Spleen (tissue), 11 donors: Measurements from ENCODE around the gene CADPS2. TPM values are rescaled to one million over a fixed set of nuclear protein-coding genes. Genes with fewer than 3 reads are reported as not detected.

Experiments
- DNase-seq: peaks from one replicate; pipeline ENCODE4 v3.0.0-alpha.2; 2020
- H3K27ac ChIP-seq, 8 donors: fragments of 200-600 bp; sonication (generic) in 7 of 8; 1 replicate in 4 of 8; 2 replicates in 4 of 8; pipeline versions ENCODE4 v1.5.0 to v1.8.0; 2016 to 2021; ENCODE audit warnings: inconsistent platforms in 4 of 8, mild to moderate bottlenecking in 4 of 8, moderate library complexity in 1 of 8
- H3K27me3 ChIP-seq, 7 donors: fragments of 200-600 bp; sonication (generic) in 6 of 7; replicated peaks in 1 of 7; 1 replicate in 4 of 7; 2 replicates in 3 of 7; pipeline versions ENCODE4 v1.5.0 to v1.8.0; 2016 to 2021; ENCODE audit warnings: inconsistent platforms in 3 of 7, mild to moderate bottlenecking in 1 of 7
- H3K36me3 ChIP-seq, 6 donors: fragments of 200-600 bp; sonication (generic) in 5 of 6; 1 replicate in 4 of 6; 2 replicates in 2 of 6; pipeline versions ENCODE4 v1.5.0 to v1.8.0; 2016 to 2021; ENCODE audit warnings: inconsistent platforms in 2 of 6
- H3K4me1 ChIP-seq, 6 donors: fragments of 200-600 bp; sonication (generic) in 5 of 6; 1 replicate in 3 of 6; 2 replicates in 3 of 6; pipeline versions ENCODE4 v1.5.0 to v1.8.0; 2016 to 2021; ENCODE audit warnings: inconsistent platforms in 3 of 6
- H3K4me3 ChIP-seq, 8 donors: fragments of 200-600 bp; sonication (generic) in 7 of 8; 1 replicate in 4 of 8; 2 replicates in 4 of 8; pipeline versions ENCODE4 v1.5.0 to v1.8.0; 2016 to 2021; ENCODE audit warnings: inconsistent platforms in 4 of 8, mild to moderate bottlenecking in 4 of 8, moderate library complexity in 2 of 8
- H3K9me3 ChIP-seq, 8 donors: fragments of 200-600 bp; sonication (generic) in 7 of 8; 1 replicate in 4 of 8; 2 replicates in 4 of 8; pipeline versions ENCODE4 v1.5.0 to v1.8.0; 2016 to 2021; ENCODE audit warnings: inconsistent platforms in 4 of 8
- POLR2A ChIP-seq, 3 donors: fragments of 450-650 bp; IDR thresholded peaks; one replicate each; pipeline ENCODE4 v1.5.1; 2017; ENCODE audit warnings: antibody characterized with exemption in 3 of 3, mild to moderate bottlenecking in 1 of 3
- POLR2AphosphoS5 ChIP-seq, 3 donors: sonication (generic); formaldehyde crosslinking; IDR thresholded peaks; one replicate each; pipeline ENCODE4 v1.5.1; 2017; ENCODE audit warnings: antibody characterized with exemption in 3 of 3
- WGBS, 5 donors: extraction: QIAGEN DNeasy Blood & Tissue Kit in 3 of 5; methylation state at CpG; one replicate each; pipeline versions ENCODE4 v1.1.5 to v1.1.7; 2013 to 2018; 5-methylcytosine and 5-hydroxymethylcytosine counted together
- intact Hi-C: fragments of 100-400 bp; cut with DNase I; formaldehyde crosslinking; loops from one replicate; pipeline ENCODE4 v1.15.0; 2023; ENCODE audit warnings: low total_unique reads
- polyA plus RNA-seq, 3 donors: library from polyadenylated mRNA; stranded (reverse); fragments of 200-250 nt; gene quantifications; one replicate each; pipeline ENCODE4 v1.2.1, GENCODE V29; 2013
- total RNA-seq, 7 donors: library from RNA; depleted of rRNA in 3 of 7; stranded (reverse); fragments of >200 nt in 3 of 7; fragmentation: NEBNext Ultra II Directional in 4 of 7; extraction: Animal tissue kit (Norgen Biotek cat#: 25700) in 4 of 7; gene quantifications; one replicate each; pipeline versions ENCODE4 v1.1.0 to v1.2.1, GENCODE V29; 2016 to 2021
- TF ChIP-seq, protein P1 (sequence below), 11 experiments: fragments of 200-600 bp in 7 of 11; fragments of 450-650 bp in 4 of 11; sonication (generic) in 4 of 11; IDR thresholded peaks in 8 of 11; conservative IDR thresholded peaks in 3 of 11; 1 replicate in 7 of 11; 2 replicates in 4 of 11; pipeline versions ENCODE4 v1.4.0 to v1.8.0; 2016 to 2021; ENCODE audit warnings: antibody characterized with exemption in 11 of 11, inconsistent platforms in 4 of 11, mild to moderate bottlenecking in 1 of 11
- donor health status: healthy with polysubstance abuse.
- donor health status: DM: no; HTN: no; CAD: no; lungs with moderate emphysema.
- donor health status: DM: no; HTN: no; CAD: no.
- donor health status: Bipolar disorder and iron deficiency.
- donor health status: healthy.
- donor health status: DM: no; HTN: no; CAD: no.
- donor health status: DM: yes; HTN: yes; CAD: no.

The CADPS2 gene
- total and polyA plus RNA-seq, 10 donors: 2.4 to 19.3 (median 11.7) TPM

DNA sequence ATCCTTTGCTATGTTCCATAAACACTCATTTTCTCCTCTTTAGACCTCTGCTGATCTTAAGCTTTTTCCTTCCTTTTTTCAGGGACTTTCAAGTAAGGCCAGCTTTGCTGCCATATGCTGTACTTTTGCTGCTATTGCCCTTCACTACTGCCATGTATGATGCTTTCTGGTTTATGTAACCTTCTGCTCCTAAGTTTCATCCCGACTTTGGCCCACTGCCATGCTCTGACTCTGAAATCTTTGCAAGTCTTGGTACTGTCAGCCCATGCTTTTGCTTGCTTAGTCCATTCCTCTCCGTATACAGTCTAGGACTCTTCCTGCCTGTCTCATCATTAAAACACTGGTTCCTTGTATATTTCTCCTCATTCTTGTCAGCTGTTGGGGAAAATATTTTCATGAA is 339.8 kb downstream of the CADPS2 start:
- no peaks in the 10 kb centered on the region for H3K9me3 ChIP-seq
- DNase-seq: no peak
- no peak overlapping the region for H3K27ac ChIP-seq
- intact Hi-C loops: no loop called here
- H3K27me3 ChIP-seq: no peaks in the 10 kb centered on the region
- TF ChIP-seq POLR2A (IDR thresholded peaks at IDR 0.05): no peak
- TF ChIP-seq, protein P1, sequence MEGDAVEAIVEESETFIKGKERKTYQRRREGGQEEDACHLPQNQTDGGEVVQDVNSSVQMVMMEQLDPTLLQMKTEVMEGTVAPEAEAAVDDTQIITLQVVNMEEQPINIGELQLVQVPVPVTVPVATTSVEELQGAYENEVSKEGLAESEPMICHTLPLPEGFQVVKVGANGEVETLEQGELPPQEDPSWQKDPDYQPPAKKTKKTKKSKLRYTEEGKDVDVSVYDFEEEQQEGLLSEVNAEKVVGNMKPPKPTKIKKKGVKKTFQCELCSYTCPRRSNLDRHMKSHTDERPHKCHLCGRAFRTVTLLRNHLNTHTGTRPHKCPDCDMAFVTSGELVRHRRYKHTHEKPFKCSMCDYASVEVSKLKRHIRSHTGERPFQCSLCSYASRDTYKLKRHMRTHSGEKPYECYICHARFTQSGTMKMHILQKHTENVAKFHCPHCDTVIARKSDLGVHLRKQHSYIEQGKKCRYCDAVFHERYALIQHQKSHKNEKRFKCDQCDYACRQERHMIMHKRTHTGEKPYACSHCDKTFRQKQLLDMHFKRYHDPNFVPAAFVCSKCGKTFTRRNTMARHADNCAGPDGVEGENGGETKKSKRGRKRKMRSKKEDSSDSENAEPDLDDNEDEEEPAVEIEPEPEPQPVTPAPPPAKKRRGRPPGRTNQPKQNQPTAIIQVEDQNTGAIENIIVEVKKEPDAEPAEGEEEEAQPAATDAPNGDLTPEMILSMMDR (IDR thresholded peaks at IDR 0.05 in 8 of 11, conservative IDR thresholded peaks at IDR 0.05 in 3 of 11): no peak
- TF ChIP-seq POLR2AphosphoS5 (IDR thresholded peaks at IDR 0.05): no peak
- 41 to 88% (median 70%) methylated on average over 2 of the region's 2 CpGs for WGBS, 5 donors
- no peaks in the 10 kb centered on the region for H3K36me3 ChIP-seq
- no peak overlapping the region for H3K4me3 ChIP-seq
- H3K4me1 ChIP-seq: no peaks in the 10 kb centered on the region

DNA sequence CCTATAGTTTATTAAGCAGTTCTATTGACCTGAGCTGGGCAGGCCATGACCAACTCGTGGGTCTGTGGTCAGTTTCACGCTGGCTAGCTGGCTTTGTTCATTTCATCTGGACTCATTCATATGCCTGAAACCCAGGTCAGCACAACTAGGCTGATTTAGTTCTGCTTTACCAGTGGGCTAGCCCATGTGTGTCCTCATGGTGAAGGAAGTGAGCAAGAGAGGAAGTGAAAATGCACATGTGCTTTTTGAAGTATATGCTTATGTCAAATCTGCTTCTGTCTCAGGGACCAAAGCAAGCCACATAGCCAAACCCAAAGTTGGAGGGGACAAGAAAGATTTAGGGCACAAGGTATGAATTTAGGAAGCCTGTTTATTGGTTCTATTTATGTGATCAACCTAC is 341.8 kb downstream of the CADPS2 start:
- H3K4me1 ChIP-seq: no peaks in the 10 kb centered on the region
- TF ChIP-seq POLR2AphosphoS5 (IDR thresholded peaks at IDR 0.05) (no peak), POLR2A (IDR thresholded peaks at IDR 0.05) (no peak)
- TF ChIP-seq, protein P1 (IDR thresholded peaks at IDR 0.05 in 8 of 11, conservative IDR thresholded peaks at IDR 0.05 in 3 of 11): no peak
- no peak for DNase-seq
- no peaks in the 10 kb centered on the region for H3K27me3 ChIP-seq
- H3K27ac ChIP-seq: no peak overlapping the region
- no peak overlapping the region for H3K4me3 ChIP-seq
- H3K36me3 ChIP-seq: no peaks in the 10 kb centered on the region
- intact Hi-C loops: no loop called here
- WGBS, 5 donors: 42 to 59% (median 58%) methylated on average over 2 of the region's 2 CpGs
- H3K9me3 ChIP-seq: no peaks in the 10 kb centered on the region

DNA sequence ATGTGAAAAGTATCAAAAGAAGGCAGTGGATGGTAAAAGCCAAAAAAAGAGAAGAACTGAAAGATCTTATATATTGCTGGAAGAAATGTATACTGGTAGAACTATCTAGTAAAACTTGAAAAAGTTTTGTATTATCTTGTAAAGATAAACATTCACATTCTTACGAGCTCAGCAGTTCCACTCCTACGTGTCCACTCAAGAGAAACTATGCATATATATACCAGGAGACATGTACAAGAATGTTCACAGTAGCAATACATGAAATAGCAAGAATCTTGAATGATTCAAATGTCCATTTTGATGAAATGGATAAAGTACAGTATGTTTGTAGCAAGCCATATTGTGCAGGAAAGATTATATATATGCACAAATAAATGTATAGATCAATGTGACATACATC is 342.4 kb downstream of the CADPS2 start:
- Histone ChIP-seq H3K9me3 (no peaks in the 10 kb centered on the region), H3K27me3 (no peaks in the 10 kb centered on the region), H3K36me3 (no peaks in the 10 kb centered on the region), H3K27ac (no peak overlapping the region), H3K4me1 (no peaks in the 10 kb centered on the region), H3K4me3 (no peak overlapping the region)
- WGBS, 5 donors: 76 to 90% (median 87%) methylated on average over 2 of the region's 2 CpGs
- no peak for TF ChIP-seq POLR2AphosphoS5 (IDR thresholded peaks at IDR 0.05)
- TF ChIP-seq POLR2A (IDR thresholded peaks at IDR 0.05): no peak
- TF ChIP-seq, protein P1 (IDR thresholded peaks at IDR 0.05 in 8 of 11, conservative IDR thresholded peaks at IDR 0.05 in 3 of 11): no peak
- no peak for DNase-seq
- intact Hi-C loops: no loop called here

DNA sequence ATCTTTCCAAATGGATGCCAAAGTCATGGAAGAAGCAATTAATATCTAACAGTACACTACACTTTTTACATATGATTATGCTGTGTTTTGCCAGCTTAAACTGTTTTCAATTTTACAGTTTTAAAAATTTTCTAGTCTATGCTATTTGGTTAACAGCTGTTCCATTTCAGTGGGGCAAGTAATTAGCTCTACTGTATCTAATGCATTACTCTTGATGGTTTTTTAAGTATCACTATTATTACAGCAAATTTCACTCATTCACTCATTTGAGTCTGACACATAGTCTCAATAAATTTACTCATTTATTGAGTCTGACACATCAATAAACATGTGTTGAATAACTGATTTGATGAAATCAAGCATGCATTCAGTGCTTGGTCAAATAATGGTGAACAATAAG is 343.1 kb downstream of the CADPS2 start:
- no peak for TF ChIP-seq POLR2A (IDR thresholded peaks at IDR 0.05)
- TF ChIP-seq POLR2AphosphoS5 (IDR thresholded peaks at IDR 0.05): no peak
- TF ChIP-seq, protein P1 (IDR thresholded peaks at IDR 0.05 in 8 of 11, conservative IDR thresholded peaks at IDR 0.05 in 3 of 11): no peak
- no peak for DNase-seq
- Histone ChIP-seq H3K36me3 (no peaks in the 10 kb centered on the region), H3K9me3 (no peaks in the 10 kb centered on the region), H3K4me3 (no peak overlapping the region), H3K4me1 (no peaks in the 10 kb centered on the region), H3K27me3 (no peaks in the 10 kb centered on the region), H3K27ac (no peak overlapping the region)
- intact Hi-C loops: no loop called here
